GM12892 (cell line): ENCODE data around the gene KCNMB3.
"Not testable (repeated sequence)": the region's sequence is repeated elsewhere in the genome, so short reads cannot be mapped to it uniquely, and the experiment has no call there.

Experiments used
- POLR2A ChIP-seq: IDR thresholded peaks from 2 replicates; pipeline ENCODE4 v1.6.1; 2011; ENCODE audit warnings: low read depth, low read length, control low read depth
- POLR2AphosphoS5 ChIP-seq: IDR thresholded peaks from 2 replicates; pipeline ENCODE4 v1.6.1; 2011; ENCODE audit warnings: low read depth, low read length, control low read depth
- TAF1 ChIP-seq: IDR thresholded peaks from 2 replicates; pipeline ENCODE4 v1.6.1; 2011; ENCODE audit warnings: low read depth, mild to moderate bottlenecking, control low read depth, low read length, borderline replicate concordance

GRCh38 chr3:179274434-179274833, 23.5 kb upstream of the KCNMB3 start:
- not testable (repeated sequence) for TF ChIP-seq POLR2A, POLR2AphosphoS5, TAF1
